Muscle layer of duodenum (tissue), 2 donors: ENCODE data around the gene MLIP.
A peak's percentile ranks its signal among the peaks of the same experiment; 100 is the strongest.

Source experiments
- H3K27ac ChIP-seq: one replicate; pipeline ENCODE4 v1.7.0; 2013; ENCODE audit warnings: mild to moderate bottlenecking, low read length
- H3K27me3 ChIP-seq: one replicate; pipeline ENCODE4 v1.7.0; 2013; ENCODE audit warnings: low read depth, mild to moderate bottlenecking, control low read depth, low read length
- H3K36me3 ChIP-seq, 2 donors: one replicate each; pipeline ENCODE4 v1.7.0; 2013; ENCODE audit warnings: low read length in 2 of 2, control low read depth in 1 of 2, mild to moderate bottlenecking in 1 of 2; ENCODE audit not compliant: insufficient read depth in 2 of 2, control insufficient read depth in 1 of 2
- H3K4me1 ChIP-seq, 2 donors: one replicate each; pipeline ENCODE4 v1.7.0; 2013; ENCODE audit warnings: low read length in 2 of 2, mild to moderate bottlenecking in 2 of 2, control low read depth in 1 of 2, moderate library complexity in 1 of 2; ENCODE audit not compliant: insufficient read depth in 2 of 2, control insufficient read depth in 1 of 2
- H3K4me3 ChIP-seq, 2 donors: one replicate each; pipeline ENCODE4 v1.7.0; 2013; ENCODE audit warnings: low read length in 2 of 2, low read depth in 1 of 2, mild to moderate bottlenecking in 1 of 2
- H3K9me3 ChIP-seq, 2 donors: one replicate each; pipeline ENCODE4 v1.7.0; 2013; ENCODE audit warnings: low read length in 2 of 2, control low read depth in 1 of 2, mild to moderate bottlenecking in 1 of 2; ENCODE audit not compliant: control insufficient read depth in 1 of 2
- donor health status: healthy.

Gene MLIP

DNA sequence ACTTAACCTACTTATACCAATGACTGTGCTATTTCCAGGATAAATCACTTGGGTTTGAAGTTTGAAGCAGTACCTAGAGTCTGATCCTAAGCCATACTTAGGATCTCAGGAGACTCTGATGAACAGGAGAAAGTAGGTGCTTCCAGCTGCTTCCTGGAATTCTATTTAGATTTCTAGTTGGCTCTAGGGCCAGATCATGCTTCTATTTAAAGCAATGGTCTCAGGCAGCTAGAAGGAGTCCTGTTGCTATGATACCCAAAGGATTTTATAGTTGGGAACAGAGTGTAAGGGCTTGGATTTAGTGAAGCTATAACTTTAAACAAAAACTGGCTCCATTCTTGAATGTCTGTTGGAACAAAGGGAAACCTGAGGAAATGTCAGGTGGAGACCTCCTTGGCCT, 144.6 kb downstream of the MLIP start:
- peak overlapping the region; percentile 35 for H3K27ac ChIP-seq
- no peak overlapping the region for H3K4me3 ChIP-seq
- no peaks in the 10 kb centered on the region for H3K36me3 ChIP-seq
- H3K9me3 ChIP-seq, result no peaks in the 10 kb centered on the region
- no peaks in the 10 kb centered on the region for H3K27me3 ChIP-seq
- H3K4me1 ChIP-seq, result peaks cover 0 to 6% of the 10 kb centered on the region in 2 donors

DNA sequence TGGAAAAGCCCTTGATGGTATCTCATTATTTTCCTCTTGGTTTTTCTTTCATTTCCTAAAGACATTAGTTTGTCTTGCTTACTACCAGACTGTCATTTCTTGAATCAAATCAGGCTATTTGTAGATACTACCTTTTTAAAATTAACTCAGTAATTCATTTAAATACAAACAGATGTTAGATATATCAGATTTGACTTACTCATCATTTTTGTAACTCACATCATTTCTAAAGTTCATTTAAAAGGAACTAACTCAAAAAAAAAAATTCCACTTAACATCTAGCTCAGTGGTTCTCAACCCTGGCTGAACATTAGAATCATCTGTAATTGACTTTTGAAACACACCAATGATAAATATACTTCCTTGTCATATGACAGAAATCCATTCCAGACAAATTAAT, 148.8 kb downstream of the MLIP start:
- no peaks in the 10 kb centered on the region for H3K27me3 ChIP-seq
- H3K27ac ChIP-seq, result no peak overlapping the region
- no peak overlapping the region for H3K4me3 ChIP-seq
- no peaks in the 10 kb centered on the region for H3K36me3 ChIP-seq
- H3K4me1 ChIP-seq, result peaks cover 0 to 6% of the 10 kb centered on the region in 2 donors
- no peaks in the 10 kb centered on the region for H3K9me3 ChIP-seq

DNA sequence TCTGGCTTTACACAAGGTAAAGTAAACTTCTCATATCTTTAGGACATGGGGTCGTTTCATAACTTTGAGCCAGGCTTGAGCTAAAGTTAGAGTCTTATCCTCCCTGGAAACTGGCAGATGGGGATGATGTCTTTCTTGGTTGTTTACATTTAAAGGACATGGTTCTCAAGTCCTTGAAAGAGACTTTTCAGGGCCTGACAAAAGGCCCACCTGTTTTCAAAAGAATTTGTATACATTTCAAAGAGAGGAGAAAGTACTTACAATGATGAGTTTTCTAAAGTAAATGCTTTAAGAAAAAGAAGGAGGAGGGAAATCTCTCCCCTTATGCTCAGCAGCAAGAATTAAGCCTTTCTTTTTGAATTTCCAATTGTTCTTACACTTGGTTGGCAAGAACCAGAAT, 151.3 kb downstream of the MLIP start:
- no peaks in the 10 kb centered on the region for H3K36me3 ChIP-seq
- no peak overlapping the region for H3K27ac ChIP-seq
- H3K9me3 ChIP-seq, result no peaks in the 10 kb centered on the region
- H3K27me3 ChIP-seq, result no peaks in the 10 kb centered on the region
- H3K4me3 ChIP-seq, result no peak overlapping the region
- H3K4me1 ChIP-seq, result no peaks in the 10 kb centered on the region

DNA sequence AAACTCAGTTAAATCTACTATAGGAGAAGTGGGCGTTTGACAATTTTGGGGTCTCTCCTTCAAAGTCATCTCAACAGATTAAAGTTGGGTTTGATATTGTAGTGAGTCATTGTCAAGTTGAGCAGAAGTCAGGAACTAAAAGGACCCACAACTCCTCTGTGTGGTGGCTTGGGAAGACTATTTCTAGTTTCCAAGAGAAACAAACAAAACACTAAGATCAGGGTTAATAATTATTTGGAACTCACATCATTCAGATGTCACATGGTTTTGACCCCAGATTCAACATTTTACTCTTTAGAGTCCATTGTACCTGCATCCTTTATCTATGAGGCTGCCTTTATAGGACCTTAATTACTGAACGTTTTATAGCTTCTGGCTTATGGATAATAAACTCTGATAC, 151.7 kb downstream of the MLIP start:
- Histone ChIP-seq H3K36me3 (no peaks in the 10 kb centered on the region), H3K4me1 (no peaks in the 10 kb centered on the region), H3K27me3 (no peaks in the 10 kb centered on the region), H3K27ac (no peak overlapping the region), H3K9me3 (no peaks in the 10 kb centered on the region), H3K4me3 (no peak overlapping the region)

DNA sequence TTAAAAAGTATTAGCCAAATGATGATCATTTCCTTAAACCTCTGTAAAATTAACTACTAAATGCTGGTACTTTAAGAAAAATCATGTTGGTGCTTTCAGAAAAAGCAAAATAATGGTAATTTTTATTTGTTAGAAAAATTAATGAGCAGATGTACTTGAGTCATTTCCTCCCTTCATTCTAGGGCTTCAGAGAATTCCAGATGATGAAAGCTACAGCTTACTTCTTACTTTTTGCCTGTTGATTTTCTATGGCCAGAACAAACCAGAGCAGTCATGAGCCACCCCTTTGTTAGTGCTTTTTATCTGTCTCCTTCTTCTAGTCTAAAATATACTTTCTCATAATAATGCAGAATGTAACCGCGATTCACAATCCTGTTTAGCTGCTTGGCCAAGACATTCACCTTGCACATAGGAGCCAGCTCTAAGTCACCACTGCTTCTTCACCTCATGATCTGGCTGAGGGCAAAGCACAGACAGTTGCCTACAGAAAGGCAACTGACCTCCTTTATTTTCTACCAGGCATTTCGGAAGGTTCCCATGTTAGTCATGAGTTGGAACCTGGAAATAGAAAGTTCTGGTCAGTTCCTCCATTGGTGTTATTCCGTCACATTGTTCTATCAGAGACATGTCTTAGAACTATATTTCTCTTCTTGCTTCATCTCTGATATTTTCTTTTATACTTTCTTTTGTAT, 153.5 kb downstream of the MLIP start:
- Histone ChIP-seq H3K9me3 (no peaks in the 10 kb centered on the region), H3K27me3 (no peaks in the 10 kb centered on the region), H3K27ac (no peak overlapping the region), H3K36me3 (no peaks in the 10 kb centered on the region), H3K4me1 (no peaks in the 10 kb centered on the region), H3K4me3 (no peak overlapping the region)

DNA sequence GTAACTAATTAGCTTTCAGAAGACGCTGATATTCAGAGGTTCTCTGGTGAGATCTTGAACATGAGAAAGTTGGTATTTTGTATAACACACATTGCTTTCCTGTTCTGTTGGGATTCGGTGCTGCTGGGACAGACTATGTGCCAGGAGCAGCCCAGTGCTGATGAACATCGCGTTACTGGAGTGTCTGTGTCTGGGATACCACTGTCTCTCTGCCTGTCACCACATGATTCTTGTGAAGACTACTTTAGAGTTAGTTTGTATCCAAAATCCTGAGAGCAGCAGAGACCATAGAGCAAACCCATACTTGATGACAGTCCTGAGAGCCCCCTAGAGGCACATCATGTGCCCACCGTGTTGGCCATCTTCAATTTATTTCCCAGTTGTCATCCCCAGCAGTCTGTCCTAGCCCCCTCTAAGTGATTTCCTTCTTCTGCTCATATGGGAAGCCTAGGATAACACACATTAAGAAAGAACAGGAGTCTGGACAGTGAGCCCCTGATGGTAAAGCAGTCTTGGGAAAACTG, 155.2 kb downstream of the MLIP start:
- Histone ChIP-seq H3K4me1 (no peaks in the 10 kb centered on the region), H3K36me3 (no peaks in the 10 kb centered on the region), H3K9me3 (no peaks in the 10 kb centered on the region), H3K27me3 (no peaks in the 10 kb centered on the region), H3K4me3 (no peak overlapping the region), H3K27ac (no peak overlapping the region)

DNA sequence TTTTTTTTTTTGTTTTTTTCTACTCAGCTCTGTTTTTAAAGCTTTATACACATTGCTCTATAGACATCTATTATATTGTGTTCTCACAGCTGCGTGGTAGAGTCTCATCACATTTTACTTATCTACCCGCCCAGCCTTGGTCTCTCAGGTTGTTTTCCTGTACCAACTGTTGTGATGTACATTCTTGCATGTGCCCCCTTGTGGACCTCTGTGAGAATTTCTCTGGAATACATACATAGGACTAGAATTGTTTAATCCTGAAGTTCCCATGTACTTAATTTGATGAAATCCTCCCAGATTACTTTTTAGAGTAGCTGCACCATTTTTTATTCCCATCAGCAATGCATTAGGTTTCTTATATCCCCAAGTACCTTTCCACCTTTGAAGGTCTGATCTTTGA, 156.6 kb downstream of the MLIP start:
- no peak overlapping the region for H3K27ac ChIP-seq
- no peaks in the 10 kb centered on the region for H3K36me3 ChIP-seq
- H3K4me1 ChIP-seq, result no peaks in the 10 kb centered on the region
- no peaks in the 10 kb centered on the region for H3K27me3 ChIP-seq
- H3K9me3 ChIP-seq, result no peaks in the 10 kb centered on the region
- H3K4me3 ChIP-seq, result no peak overlapping the region

DNA sequence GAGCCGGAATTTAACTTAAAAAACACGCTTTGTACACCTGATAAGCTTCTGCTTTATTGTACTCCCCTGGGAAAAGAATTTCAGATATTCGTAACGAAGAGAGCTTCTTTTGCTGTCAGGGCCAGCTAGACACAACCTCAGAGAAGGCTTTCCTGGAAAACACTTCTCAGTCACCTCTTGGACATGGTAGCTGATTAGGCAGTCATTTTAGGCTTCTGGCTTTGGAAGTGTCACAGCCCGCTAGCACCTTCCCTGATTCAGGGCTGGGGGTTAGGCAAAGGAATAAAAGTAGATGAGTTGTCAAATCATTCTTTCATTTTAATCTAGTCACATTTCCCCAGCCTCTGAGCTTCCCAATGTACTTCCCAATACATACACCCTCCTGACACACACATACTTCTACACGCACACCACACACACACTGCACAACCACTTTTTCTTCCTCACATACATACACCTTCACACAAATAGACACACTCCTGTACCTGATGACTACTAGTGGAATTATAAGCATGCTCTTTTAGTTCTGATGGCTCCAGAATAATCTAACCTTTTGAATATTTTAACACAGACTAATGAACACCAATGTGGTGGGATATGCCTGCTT, 162.1 kb downstream of the MLIP start:
- Histone ChIP-seq H3K4me3 (no peak overlapping the region), H3K4me1 (no peaks in the 10 kb centered on the region), H3K9me3 (no peaks in the 10 kb centered on the region), H3K36me3 (no peaks in the 10 kb centered on the region), H3K27me3 (no peaks in the 10 kb centered on the region), H3K27ac (no peak overlapping the region)

DNA sequence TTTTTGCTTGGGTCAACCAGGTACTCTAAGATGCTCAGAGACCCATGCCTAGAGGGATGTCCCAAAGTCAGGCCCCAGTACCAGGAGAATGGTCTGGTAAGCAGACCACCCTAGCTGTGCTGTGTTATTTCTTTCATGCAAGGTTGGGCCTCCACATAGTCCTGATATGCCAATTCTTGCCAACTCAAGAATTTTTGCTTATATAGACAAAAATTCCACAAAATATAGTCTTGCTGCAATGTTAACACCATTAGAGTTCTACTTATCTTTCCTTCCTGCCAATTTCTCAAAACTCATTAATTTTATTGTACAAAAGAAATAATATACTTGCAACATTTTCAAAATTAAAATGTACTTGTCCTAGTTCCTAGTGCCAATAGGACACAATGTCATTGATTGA, 163.1 kb downstream of the MLIP start:
- Histone ChIP-seq H3K36me3 (no peaks in the 10 kb centered on the region), H3K4me1 (no peaks in the 10 kb centered on the region), H3K27ac (no peak overlapping the region), H3K9me3 (no peaks in the 10 kb centered on the region), H3K4me3 (no peak overlapping the region), H3K27me3 (no peaks in the 10 kb centered on the region)

DNA sequence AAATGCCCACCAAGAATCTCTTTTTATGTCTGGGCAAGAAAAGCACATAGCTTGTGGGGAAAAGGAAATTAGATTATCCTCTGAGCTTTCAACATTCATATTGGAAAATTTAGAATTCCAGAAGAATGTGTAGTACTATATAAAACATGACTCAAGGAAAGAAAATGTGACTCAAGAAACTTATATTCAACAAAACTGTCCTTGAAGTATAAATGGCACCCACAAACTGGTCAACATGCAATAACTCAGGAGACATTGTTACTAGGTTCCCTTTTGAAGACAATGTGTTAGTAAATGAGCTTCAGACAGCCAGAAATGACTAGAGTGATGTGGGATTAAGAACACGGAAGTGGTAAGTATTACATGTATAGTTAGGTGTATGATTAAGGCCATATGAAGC, 170.9 kb downstream of the MLIP start:
- Histone ChIP-seq H3K4me3 (no peak overlapping the region), H3K27me3 (no peaks in the 10 kb centered on the region), H3K4me1 (no peaks in the 10 kb centered on the region), H3K36me3 (no peaks in the 10 kb centered on the region), H3K9me3 (no peaks in the 10 kb centered on the region), H3K27ac (no peak overlapping the region)

DNA sequence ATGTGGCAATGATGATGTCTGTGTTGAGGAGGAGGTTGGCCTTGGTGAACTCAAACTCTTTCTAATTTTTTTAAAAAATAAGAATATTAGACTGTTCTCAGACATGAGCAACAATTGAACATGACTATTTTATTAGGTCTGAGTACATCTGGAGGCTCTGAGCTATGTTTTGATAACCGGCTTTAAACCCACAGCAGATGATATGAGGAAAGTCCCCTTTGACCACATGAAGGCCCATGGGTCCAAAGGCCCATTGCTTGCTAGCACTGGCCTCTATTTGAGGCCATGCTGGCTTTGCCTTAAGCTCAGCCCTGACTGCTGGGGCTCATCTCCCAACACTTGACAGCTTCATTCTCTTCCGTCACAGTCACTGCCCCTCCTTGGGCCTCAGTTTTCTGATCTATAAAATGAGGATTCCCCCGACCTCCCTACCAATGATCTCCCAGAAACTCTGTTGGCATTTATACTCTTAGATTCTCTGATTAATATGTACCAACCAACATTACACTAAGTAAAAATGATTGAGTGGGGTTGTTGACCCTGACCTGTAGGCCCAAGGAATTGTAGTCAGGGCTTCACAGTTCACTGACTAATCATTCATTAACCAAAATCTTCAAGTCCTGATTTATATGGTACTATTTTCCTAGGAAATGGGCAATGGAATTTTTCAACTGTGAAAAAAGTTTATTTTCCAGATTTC, 173.1 kb downstream of the MLIP start:
- Histone ChIP-seq H3K27ac (no peak overlapping the region), H3K27me3 (no peaks in the 10 kb centered on the region), H3K4me1 (no peaks in the 10 kb centered on the region), H3K9me3 (no peaks in the 10 kb centered on the region), H3K4me3 (no peak overlapping the region), H3K36me3 (no peaks in the 10 kb centered on the region)
